ENCODE data around the gene CFAP46.

CFAP46 gene

GRCh38 chr10:132978542-132978941 is 36.2 kb upstream of the CFAP46 start:
- no peak for TF ChIP-seq ZC3H10 (CRISPR knock-in tag; IDR thresholded peaks at IDR 0.05)
- TF ChIP-seq CSDC2 (CRISPR knock-in tag; IDR thresholded peaks at IDR 0.05) = no peak
- TF ChIP-seq GLIS3 (CRISPR knock-in tag; IDR thresholded peaks at IDR 0.05) = no peak
- no peak for TF ChIP-seq ESRRG (CRISPR knock-in tag; IDR thresholded peaks at IDR 0.05)
- TF ChIP-seq TSHZ2 (CRISPR knock-in tag; IDR thresholded peaks at IDR 0.05) = no peak
- TF ChIP-seq PPARA (CRISPR knock-in tag; IDR thresholded peaks at IDR 0.05; ENCODE audit: borderline replicate concordance) = no peak
- TF ChIP-seq CSRNP3 (CRISPR knock-in tag; IDR thresholded peaks at IDR 0.05) = no peak
- TF ChIP-seq SNAI2 (CRISPR knock-in tag; IDR thresholded peaks at IDR 0.05) = no peak
- no peak for TF ChIP-seq TCF4 (CRISPR knock-in tag; IDR thresholded peaks at IDR 0.05; ENCODE audit: borderline replicate concordance)
- no peak for TF ChIP-seq ARNTL (CRISPR knock-in tag; IDR thresholded peaks at IDR 0.05; ENCODE audit: borderline replicate concordance, low read depth)
- no peak for ATAC-seq

- no peak for ATAC-seq
Measured at GRCh38 chr10:132977807-132978206, 35.4 kb upstream of the CFAP46 start.

GRCh38 chr10:132977076-132977475 is 34.7 kb upstream of the CFAP46 start:
- ATAC-seq = no peak

More at GRCh38 chr10:132977807-132978206, 35.4 kb upstream of the CFAP46 start:
- no peak for TF ChIP-seq POU6F1 (CRISPR knock-in tag; IDR thresholded peaks at IDR 0.05; ENCODE audit: borderline replicate concordance, low read depth)
- no peak for TF ChIP-seq ZNF565 (CRISPR knock-in tag; conservative IDR thresholded peaks at IDR 0.05; ENCODE audit: low read depth)
- TF ChIP-seq PPARA (CRISPR knock-in tag; IDR thresholded peaks at IDR 0.05; ENCODE audit: borderline replicate concordance) = no peak
- no peak for TF ChIP-seq ISL1 (CRISPR knock-in tag; IDR thresholded peaks at IDR 0.05)
- TF ChIP-seq ZFP3 (CRISPR knock-in tag; IDR thresholded peaks at IDR 0.05) = no peak
- TF ChIP-seq ZC3H10 (CRISPR knock-in tag; IDR thresholded peaks at IDR 0.05) = no peak
- TF ChIP-seq CREB5 (CRISPR knock-in tag; IDR thresholded peaks at IDR 0.05; ENCODE audit: low read depth) = no peak

GRCh38 chr10:132975831-132976682 is 33.7 kb upstream of the CFAP46 start:
- no peak for ATAC-seq
- no peak for TF ChIP-seq ZFP30 (CRISPR knock-in tag; IDR thresholded peaks at IDR 0.05)
- TF ChIP-seq POU6F1 (CRISPR knock-in tag; IDR thresholded peaks at IDR 0.05; ENCODE audit: borderline replicate concordance, low read depth) = no peak
- no peak for TF ChIP-seq TCF4 (CRISPR knock-in tag; IDR thresholded peaks at IDR 0.05; ENCODE audit: borderline replicate concordance)
- TF ChIP-seq TOX (CRISPR knock-in tag; IDR thresholded peaks at IDR 0.05; ENCODE audit: borderline replicate concordance) = no peak
- no peak for TF ChIP-seq SNAI2 (CRISPR knock-in tag; IDR thresholded peaks at IDR 0.05)

More at GRCh38 chr10:132977076-132977475, 34.7 kb upstream of the CFAP46 start:
- no peak for TF ChIP-seq RARB (CRISPR knock-in tag; IDR thresholded peaks at IDR 0.05)

Data from SK-N-SH treated with all-trans-retinoic acid at 6 μM for 48 hours (cell line).